GM13977 (cell line): ENCODE measurements around the gene OR4M1.
"Not testable (repeated sequence)": the region's sequence is repeated elsewhere in the genome, so short reads cannot be mapped to it uniquely, and the experiment has no call there.

Source experiments
- DNase-seq: peaks from one replicate; pipeline ENCODE4 v3.0.0; 2012; ENCODE audit warnings: low spot score
- in situ Hi-C: fragments of 300-500 bp; cut with MboI; formaldehyde crosslinking; loops from one replicate; pipeline ENCODE4 v1.12.0; 2022; ENCODE audit warnings: low sequenced_read_pairs, low pct_unique_long_range_greater_than_20kb, mixed read lengths, inconsistent platforms; ENCODE audit not compliant: unreplicated experiment
- TF ChIP-seq, protein P1 (sequence below): IDR thresholded peaks from 2 replicates; pipeline ENCODE4 v1.5.1; 2012; ENCODE audit warnings: mild to moderate bottlenecking, control low read depth; ENCODE audit not compliant: insufficient read depth; ENCODE audit errors: extremely low read depth, missing control alignments

Gene OR4M1

DNA sequence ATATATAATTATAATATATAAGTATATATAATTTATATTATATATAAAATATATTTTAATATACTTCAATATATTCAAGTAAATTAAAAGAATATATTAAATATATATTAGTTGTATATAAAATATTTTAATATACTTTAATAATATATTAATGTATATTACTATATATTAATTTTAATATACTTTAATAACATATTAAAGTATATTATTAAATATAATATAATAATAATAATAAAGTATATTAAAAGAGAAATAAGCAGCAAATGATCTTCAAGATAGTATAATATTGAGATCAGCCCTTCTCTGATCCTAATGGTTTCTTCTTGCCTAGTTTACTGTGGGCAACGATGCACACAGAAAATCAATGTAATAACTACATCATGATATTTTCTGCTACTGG is 2.3 kb downstream of the OR4M1 start:
- in situ Hi-C loops = no loop called here
- no peak for DNase-seq
- TF ChIP-seq, protein P1, sequence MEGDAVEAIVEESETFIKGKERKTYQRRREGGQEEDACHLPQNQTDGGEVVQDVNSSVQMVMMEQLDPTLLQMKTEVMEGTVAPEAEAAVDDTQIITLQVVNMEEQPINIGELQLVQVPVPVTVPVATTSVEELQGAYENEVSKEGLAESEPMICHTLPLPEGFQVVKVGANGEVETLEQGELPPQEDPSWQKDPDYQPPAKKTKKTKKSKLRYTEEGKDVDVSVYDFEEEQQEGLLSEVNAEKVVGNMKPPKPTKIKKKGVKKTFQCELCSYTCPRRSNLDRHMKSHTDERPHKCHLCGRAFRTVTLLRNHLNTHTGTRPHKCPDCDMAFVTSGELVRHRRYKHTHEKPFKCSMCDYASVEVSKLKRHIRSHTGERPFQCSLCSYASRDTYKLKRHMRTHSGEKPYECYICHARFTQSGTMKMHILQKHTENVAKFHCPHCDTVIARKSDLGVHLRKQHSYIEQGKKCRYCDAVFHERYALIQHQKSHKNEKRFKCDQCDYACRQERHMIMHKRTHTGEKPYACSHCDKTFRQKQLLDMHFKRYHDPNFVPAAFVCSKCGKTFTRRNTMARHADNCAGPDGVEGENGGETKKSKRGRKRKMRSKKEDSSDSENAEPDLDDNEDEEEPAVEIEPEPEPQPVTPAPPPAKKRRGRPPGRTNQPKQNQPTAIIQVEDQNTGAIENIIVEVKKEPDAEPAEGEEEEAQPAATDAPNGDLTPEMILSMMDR = no peak

DNA sequence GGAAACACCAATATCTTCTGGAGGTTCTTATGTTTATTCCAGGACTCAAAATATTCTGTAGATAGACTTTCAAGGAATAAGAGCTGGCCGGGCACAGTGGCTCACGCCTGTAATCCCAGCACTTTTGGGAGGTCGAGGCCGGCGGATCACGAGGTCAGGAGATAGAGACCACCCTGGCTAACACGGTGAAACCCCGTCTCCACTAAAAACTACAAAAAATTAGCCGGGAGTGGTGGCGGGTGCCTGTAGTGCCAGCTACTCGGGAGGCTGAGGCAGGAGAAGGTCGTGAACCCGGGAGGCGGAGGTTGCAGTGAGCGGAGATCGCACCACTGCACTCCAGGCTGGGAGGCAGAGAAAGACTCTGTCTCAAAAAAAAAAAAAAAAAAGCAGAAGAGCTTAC is 12.5 kb downstream of the OR4M1 start:
- DNase-seq, in situ Hi-C loops: not testable (repeated sequence)

DNA sequence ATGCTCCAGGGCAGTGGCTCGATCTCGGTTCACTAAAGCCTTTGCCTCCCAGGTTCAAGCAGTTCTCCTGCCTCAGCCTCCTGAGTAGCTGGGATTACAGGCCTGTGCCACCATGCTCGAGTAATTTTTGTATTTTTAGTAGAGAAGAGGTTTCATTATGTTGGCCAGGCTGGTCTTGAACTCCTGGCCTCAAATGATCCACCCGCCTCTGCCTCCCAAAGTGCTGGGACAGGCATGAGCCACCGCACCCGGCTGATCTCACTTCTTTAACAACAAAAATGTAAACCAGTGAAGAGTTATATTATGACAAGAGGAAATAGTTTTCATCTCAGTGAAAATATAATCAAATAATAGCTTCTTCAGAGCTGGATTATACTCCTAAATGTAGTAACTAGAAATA is 14.0 kb downstream of the OR4M1 start:
- DNase-seq, in situ Hi-C loops: not testable (repeated sequence)

DNA sequence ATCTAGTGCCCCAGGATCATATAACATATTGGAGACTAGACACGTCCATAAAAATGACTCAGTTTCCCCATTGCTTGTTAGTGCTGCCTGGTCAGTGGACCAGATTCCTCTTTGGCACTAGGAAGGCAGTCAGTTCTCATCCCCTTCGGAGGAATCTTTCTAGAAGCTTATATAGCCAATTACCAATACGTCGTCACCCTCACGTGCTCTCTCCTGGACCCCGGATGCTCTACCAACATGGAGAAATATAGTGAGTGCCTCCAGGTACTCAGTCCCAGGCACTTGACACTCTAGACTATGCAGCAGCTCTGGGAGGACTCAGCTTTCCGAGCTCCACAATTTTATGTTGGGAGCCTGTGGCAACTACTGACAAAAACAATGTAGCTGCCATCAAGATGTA is 14.8 kb downstream of the OR4M1 start:
- in situ Hi-C loops, DNase-seq: not testable (repeated sequence)

DNA sequence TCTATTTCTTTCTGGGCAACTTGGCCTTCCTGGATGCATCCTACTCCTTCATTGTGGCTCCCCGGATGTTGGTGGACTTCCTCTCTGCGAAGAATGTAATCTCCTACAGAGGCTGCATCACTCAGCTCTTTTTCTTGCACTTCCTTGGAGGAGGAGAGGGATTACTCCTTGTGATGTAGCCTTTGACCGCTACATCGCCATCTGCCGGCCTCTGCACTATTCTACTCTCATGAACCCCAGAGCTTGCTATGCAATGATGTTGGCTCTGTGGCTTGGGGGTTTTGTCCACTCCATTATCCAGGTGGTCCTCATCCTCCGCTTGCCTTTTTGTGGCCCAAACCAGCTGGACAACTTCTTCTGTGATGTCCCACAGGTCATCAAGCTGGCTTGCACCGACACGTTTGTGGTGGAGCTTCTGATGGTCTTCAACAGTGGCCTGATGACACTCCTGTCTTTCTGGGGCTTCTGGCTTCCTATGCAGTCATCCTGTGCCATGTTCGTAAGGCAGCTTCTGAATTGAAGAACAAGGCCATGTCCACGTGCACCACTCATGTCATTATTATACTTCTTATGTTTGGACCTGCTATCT is 23.3 kb downstream of the OR4M1 start:
- in situ Hi-C loops, DNase-seq: not testable (repeated sequence)

DNA sequence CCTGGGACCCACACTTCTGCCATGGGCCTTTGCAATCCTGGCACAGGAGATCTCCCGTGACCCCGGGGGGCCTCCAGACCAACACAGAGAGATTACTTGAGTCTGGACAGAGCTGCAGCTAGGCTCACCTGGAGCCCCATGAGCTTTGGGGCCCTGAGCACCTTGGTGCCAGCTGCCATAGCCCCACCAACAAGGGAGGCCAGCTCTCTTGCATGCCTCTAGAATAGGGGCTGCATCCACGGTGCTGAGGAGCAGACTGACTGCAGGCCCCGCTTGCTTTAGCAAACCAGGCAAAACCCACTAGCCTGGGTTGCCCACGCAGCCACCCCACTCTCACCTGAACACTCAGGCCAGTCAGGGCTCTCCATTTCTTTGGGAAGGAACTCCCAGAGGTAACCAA is 26.6 kb downstream of the OR4M1 start:
- in situ Hi-C loops = no loop called here
- no peak for DNase-seq
- TF ChIP-seq, protein P1 = no peak

DNA sequence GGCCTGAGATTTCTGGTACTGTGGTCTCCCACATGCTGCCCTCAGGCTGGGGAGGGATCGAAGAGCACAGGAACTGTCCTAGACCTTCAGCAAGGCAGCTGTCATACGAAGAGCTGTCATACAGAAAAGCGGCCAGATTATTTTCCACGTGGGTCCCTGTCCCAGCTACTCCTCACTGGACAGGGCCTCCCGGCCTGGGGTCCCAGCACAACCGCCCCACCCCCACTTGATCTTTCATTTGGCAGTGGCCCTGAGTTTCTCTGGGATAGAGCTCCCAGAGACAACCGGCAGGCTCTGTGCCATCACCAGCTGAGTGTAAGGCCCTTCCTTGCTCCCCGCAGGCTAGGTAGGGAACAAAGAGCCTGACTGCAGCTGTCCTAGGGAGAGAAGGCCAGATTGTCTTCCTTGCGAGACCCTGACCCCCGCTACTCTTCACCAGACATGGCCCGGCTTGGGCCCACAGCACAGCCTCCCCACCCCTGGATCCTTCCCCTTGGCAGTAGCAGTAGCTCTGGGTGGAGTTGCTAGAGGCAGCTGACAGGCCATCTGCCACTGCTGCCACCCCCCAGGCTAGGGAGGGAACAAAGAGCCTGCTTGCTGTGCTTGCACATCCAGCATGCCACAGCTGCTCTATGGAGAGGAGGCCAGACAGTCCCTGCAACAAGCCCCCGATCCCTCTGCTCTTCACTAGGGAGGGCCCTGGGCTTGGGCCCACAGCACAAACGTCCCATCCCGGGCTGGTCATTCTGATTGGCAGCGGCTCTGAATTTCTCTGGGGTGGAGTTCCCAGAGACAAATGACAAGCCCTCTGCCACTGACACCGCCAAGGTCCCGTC is 27.2 kb downstream of the OR4M1 start:
- no peak for DNase-seq
- TF ChIP-seq, protein P1 = no peak
- in situ Hi-C loops = no loop called here

DNA sequence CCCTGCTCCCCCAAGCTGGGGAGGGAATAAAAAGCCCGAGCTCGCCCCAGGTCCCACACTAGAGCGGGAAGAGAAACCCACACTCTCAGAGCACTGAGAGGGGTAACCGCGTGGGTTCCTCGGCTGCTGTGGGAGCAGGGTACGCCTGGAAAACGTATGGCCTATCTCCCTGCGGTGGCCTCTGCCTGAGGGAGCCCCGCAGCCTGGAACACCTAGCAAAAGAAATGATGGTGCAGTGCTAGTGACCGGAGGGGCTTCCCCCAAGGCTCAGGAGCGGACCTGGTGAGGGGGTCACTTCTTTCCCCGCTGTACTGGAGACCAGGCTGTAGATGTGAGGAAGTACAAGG is 27.8 kb downstream of the OR4M1 start:
- no peak for DNase-seq
- in situ Hi-C loops = no loop called here
- TF ChIP-seq, protein P1 = no peak

DNA sequence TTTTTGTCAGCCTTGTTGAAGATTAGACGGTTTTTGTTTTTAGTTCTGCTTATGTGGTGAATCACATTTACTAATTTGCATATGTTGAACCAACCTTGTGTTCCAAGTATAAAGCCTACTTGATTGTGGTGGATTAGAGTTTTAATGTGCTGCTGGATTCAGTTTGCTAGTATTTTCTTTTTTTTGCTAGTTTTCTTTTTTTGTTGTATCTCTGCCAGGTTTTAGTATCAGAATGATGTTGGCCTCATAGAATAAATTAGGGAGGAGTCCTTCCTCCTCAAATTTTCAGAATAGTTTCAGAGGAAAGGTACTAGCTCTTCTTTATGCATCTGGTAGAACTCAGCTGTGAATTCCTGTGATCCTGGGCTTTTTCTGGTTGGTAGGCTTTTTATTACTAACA is 30.2 kb downstream of the OR4M1 start, which contains the start of gene OR4N2:
Gene OR4N2, plus strand, starts transcription at position 301 of the 400 bp plus-strand sequence. CDS start 23,679 bp downstream, outside the sequence.
- in situ Hi-C loops, DNase-seq: not testable (repeated sequence)

DNA sequence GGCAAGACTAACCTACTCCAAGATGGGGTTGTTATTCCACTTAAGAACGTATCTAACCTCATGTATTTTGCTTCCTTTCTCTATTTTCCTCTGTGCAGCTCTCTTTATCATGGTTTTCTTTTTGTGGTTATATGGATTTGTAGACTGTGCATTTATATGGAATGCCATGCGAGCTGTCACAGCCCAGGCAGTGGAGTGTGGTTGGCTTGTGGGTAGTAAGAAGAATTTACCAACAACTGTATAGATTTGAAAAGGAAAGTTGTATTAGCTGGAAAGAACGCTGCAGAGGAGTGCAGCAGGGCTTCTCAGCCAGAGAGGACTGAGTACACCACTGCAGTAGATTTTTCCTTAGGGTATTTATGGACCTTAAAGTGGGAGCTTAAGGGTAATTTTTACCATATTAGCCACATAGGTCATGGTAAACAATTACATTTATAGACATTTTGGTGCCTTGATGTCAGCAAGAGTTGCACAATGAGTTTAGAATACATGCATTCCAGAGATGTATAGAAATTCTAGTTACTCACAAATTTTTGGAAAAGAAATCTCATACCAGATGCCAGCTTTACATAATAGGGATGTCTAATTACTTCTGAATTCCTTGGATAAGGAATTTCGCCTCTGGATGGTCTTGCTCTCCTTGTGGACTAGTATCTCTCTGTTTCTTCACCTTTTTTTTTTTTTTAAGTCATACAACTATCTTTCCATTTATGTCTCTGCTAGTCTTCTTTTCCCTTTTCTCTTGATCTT is 40.0 kb downstream of the OR4M1 start:
- in situ Hi-C loops, DNase-seq: not testable (repeated sequence)

DNA sequence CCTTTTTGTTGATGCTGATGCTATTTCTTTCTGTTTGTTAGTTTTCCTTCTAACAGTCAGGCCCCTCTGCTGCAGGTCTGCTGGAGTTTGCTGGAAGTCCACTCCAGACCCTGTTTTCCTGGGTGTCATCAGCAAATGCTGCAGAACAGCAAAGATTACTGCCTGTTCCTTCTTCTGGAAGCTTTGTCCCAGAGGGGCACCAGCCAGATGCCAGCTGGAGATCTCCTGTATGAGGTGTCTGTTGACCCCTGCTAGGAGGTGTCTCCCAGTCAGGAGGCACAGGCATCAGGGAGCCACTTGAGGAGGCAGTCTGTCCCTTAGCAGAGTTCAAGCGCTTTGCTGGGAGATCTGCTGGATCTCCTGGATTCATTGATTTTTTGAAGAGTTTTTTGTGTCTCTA is 46.6 kb downstream of the OR4M1 start:
- in situ Hi-C loops, DNase-seq: not testable (repeated sequence)

DNA sequence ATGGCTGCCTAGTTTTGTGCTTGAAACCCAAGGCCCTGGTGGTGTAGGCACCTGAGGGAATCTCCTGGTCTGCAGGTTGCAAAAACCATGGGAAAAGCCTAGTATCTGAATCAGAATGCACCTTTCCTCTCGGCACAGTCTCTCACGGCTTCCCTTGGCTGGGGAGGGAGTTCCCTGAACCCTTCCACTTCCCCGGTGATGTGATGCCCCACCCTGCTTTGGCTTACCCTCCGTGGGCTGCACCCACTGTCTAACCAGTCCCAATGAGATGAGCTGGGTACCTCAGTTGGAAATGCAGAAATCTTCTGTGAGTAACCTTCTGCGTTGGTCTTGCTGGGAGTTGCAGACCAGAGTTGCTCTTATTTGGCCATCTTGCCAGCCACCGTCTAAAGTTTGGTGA is 47.7 kb downstream of the OR4M1 start:
- in situ Hi-C loops, DNase-seq: not testable (repeated sequence)
